GM19397 (cell line): Measurements from ENCODE around the gene ROBO1.
"Not testable (repeated sequence)": the region's sequence is repeated elsewhere in the genome, so short reads cannot be mapped to it uniquely, and the experiment has no call there.

ENCODE experiments used
- ATAC-seq: cut with Tn5 transposase; IDR thresholded peaks from one replicate; pipeline ENCODE4 v1.9.1; 2021; ENCODE audit warnings: mild to moderate bottlenecking, moderate library complexity; ENCODE audit not compliant: unreplicated experiment

Gene ROBO1

DNA sequence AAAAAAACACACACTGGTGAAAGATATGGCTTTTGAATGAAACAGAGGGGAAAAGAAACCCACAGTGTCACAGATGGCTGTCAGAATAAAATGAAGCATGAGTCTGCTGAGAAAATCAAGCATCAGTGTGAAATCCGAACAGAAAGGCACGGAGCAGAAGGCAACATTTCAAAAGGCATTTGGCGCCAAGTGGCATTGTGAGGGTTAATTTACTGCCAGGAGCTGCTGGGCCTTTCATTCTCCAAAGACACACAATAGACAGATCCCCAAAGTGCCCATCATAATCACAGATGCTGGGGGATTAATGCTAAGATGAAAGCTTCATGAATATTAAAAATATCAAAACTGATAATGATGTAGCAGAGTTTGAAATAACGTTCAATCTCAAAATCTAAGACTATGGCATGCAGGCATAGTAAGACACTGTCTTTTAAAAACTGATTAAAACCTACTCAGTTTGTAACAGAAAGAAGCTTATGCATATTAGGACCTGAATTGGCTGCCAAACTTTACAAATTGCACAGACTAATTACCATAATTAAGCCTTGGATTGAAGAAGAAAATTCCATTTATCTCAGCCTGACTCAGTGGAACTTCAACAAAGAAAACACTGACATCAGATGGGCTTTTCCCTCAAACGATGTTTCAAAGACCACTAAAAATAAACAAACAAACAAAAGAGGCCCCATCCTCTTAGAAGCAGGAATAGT lies 589.2 kb downstream of the ROBO1 start:
- ATAC-seq: no peak

DNA sequence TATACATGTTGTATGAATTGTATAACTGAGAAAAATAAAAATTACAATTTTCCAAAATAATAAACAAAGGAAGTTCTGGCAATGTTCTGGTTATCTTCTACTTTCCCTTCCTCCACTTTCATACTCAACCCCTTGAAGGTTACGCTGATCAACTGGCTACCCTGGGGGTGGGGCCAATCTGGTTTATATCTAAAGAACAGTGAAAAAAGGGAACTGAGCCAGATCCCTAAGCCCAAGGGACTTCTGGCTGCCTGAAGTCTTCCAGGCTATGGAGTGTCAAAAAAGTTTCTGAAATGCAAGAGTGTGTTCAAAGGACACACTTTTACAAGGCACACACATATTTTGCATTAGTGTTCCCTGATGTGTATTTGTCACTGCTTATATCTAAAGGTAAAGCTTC lies 591.9 kb downstream of the ROBO1 start:
- no peak for ATAC-seq

DNA sequence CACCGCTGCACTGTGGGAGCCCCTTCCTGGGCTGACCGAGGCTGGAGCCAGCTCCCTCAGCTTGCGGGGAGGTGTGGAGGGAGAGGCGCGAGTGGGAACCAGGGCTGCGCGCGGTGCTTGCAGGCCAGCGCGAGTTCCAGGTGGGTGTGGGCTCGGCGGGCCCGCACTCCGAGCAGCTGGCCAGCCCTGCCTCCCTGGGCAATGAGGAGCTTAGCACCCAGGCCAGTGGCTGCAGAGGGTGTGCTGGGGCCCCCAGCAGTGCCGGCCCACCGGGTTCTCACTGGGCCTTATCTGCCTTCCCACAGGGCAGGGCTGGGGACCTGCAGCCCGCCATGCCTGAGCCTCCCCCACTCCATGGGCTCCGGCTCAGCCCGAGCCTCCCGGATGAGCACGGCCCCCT lies 594.5 kb downstream of the ROBO1 start:
- ATAC-seq: not testable (repeated sequence)

DNA sequence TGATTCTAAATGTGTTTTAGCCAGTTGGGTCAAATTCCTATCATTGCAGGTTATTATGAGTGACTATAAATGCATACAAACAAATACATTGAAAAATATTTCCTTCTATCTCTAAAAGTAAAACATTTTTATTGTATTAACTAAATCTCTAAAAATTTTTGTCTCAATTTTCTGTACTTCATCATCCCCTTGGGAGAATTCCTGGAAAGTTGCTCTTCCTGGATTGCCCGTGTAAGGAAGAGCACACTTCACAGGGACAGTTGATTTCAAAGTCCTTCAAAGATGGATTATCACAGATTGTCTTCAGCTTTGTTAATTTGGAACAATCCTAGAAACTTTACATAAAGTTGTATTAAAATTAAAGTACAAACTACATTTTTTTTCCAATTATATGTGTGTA lies 595.6 kb downstream of the ROBO1 start:
- ATAC-seq: no peak

DNA sequence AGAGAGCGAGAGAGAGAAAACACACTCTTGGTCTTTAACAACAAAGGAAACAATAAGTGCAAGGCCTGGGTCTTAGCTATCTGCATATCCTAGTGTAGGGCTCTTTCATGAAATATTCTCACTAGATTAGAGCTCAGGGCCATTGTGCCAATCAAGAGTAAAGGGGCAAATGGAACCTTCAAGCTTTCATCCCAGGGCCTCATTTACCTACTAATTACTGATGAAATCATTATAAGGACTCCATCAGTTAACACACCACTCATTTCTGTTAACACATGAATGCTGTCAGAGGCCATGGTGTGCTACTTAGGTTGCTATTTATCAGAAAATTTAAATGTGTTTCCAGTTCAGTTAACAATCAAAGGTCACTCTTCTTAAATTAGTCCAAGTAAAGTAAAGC lies 597.8 kb downstream of the ROBO1 start:
- ATAC-seq: no peak

DNA sequence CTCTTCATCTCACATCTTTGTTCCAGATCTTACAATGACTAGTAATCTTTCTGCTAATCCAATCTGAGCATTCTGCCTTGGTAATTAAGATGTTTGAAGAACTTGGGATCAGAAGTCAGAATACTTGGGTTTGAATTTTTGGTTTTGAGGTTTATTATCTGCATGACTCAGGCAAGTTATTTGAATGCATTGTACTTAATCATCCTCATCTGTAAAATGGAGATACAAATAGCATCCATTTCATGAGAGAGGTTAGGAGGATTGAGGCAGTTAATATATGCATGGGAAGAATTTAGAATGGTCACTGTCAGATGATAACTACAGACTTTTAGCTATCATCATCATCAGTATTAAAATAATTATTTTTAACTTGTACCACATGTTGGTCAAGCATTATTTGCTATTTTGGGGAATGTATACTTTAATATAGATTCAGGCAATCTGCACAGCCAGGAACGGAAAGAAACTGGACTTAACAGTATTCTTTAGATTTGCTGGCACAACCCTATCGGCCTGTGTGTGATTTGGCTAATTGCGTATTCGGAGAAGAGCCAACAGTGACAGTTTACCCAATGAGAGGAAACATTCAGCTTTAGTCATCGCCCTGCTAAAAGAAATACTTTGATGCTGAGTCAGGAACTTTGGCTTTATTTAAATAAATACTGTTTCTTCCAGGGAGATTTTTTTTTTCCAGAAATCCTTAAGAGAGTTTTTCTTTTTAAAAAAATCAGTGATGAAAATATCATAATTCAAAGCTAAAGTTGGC lies 600.0 kb downstream of the ROBO1 start:
- ATAC-seq: no peak

DNA sequence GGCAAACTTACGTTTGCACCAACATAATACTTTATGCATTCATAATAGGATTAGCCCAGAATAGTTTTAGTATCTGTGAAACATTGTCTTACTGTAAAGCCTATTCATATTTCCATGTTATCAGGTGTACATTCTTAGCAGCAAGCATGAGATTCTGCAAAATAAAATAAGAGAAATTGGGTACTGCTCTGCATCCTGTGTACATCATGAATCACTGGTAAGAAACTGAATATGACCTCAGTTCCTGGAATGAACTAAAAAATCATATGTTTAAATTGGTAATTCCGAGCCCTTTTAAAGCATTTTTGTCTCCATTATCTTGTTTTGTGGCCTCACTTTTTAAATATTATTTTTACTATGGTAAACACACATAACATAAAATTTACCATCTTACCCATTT lies 605.1 kb downstream of the ROBO1 start:
- no peak for ATAC-seq

DNA sequence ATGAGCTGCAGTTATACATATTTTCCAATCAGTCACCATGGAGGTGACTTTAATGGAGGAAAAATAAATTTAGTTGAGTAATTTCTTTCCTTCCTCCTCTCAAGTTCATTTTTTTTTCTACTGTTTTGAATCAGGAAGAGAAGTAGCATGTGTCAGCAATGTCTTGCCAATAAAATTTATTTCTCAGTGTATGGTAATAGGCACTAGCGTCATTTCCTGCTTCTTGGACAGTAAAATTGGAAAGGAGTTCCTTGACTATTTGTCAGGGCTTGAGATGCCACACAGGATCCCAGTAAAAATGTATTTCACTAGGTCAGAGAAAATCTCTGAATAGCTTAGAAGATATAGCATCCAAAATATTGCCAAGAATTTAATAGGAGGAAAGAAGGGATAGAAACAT lies 605.9 kb downstream of the ROBO1 start:
- no peak for ATAC-seq

DNA sequence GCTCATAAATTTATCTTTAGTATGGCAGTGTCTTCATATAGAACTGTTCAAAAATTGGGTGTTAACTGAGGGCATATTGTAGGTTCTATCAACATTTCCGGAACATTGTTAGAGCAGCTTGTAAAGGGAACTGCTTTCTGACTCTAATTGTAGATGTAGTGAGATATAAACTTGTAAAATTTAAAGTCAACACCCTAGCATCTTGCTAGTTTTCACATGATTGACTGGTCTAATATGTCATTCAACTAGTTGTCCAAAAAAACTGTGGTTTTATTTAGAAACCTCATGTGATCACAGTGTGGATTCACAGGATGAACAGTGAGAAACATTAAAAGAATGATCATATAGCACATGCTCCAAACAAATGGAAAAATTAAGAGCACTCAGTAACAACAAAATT lies 607.4 kb downstream of the ROBO1 start:
- ATAC-seq: no peak

DNA sequence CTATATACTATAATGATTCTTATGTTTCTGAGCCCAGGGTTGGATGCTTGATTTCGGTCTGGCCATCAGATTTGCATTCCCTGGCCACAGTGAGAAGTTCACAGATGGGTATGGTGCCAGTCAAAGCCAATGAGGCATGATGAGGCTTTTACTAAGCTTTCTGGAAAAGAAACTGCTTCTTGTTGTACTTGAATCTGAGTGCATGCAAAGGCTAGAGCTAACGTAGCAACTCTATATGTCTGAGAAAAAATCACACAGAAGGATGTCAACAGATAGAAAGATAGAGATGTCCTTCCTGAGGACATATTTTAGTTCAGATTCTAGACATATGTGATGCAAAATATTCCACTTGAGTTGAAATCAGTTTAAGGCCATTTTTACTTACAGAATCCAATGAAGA lies 608.1 kb downstream of the ROBO1 start:
- ATAC-seq: no peak

DNA sequence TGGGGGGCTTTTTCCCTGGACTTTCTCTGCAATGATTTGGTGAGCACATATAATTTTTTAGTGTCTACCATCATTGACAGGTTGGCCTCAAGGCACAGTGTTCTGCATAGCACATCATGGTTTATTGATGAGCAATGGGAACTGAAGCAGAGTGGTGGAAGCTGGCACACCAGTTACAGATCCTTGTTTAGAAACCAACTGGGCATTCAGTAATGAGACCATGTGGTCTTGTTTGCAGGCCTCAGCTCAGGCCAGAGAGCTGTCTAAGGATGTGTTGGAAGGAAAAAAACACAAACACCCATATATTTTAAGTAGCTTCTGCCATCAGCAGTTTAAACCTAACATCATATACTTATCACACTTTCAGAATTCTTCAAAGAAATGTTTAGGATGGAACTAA lies 610.6 kb downstream of the ROBO1 start:
- ATAC-seq: no peak

DNA sequence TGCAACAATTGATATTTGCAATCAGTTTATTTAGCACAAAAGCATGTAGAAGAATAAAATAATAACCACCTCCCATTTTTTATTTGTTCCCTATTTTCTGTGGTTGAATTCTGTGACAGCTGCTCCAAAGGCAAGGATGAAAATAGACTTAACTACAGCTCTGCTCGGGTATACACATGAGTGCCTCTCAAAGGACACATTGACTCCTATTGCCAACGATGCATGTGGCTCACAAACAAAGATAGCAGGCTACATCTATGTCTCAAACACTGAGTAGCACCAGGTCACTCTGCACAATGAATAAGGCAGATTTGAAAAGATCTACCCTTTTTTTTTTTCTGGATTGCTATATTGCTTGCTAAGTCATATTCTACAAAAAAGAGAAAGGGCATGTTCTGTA lies 612.9 kb downstream of the ROBO1 start:
- no peak for ATAC-seq

DNA sequence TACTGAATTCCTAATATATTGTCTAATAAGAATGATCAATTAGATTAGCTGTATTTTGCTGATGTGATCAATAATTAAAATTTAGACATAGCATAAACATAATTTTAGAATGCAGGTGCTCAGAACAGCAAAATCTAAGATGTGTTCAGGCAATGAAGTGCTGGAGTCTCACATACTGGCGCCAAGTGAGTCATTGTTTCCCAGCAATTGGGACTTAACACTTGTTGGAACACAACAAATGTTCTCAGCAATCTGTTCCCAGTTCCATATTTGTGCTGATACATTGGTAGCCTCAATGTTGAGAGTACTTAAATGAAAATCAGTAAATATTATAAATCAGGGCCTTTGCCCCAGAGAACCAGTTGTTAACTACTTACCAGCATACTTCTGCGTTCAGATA lies 619.0 kb downstream of the ROBO1 start:
- no peak for ATAC-seq

DNA sequence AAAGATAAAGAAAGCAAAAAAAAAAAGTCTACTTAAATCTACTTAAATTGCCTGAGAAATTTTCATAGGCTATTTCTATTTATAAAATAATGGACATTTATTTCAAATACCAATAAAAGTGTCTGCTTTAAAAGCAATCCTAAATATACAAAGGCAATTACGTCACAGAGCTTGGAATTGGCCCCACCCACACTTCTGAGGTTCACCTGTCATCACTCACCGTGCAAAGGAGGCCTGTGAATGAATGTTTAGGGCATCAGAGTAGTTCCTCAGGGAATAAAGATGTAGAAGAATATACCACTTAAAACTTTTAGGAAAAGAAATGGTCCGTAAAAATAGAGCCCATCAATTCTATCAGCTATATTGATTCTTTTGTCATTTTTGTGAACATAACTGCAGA lies 621.8 kb downstream of the ROBO1 start:
- no peak for ATAC-seq

DNA sequence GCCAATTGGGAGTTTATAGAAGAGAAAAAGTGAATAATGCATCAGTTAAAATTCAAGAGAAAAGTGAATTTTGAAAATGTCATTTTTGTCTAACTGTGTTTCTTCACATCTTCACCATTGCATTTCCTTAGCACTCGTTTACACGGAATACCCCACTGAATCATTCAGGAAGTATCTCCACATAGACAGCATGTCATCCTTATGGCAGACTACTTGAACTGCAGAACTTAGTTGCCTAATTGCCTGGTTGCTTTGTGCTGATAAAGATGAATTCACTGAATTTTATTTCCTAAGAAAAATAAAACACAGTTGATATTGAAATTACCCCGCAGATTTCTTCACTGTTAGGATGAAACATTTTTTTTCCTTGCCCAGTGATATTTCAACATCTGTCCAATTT lies 627.1 kb downstream of the ROBO1 start:
- no peak for ATAC-seq

DNA sequence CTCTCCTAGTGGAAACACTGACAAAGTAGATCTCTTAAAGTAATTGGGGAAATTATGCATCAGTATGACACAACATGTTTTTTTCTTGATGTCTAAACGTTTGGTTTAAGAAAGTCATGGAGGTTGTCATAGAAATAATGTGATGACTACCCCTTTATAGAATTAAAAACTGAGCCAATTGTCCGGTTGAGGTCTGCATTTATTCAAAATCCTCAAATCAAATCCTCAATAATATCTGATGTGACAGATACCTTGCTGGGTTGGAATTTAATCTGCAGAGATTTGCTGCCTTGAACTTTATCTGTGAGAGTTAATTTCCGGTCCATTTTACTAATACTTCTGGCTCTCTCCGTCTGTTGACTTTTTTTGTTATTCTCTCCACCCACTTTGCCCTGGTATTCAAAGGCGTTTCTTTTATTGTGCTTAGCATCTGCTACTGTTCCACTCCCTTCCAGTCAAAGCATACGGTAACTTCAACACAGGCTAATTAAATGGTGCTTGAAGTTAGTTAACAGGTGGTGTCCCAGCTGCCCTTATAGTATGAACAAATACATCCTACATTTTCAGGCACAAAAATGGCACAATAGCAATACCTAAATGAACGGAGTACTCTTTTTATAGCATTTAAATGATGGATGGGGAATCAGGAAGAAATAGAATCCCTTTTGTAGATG lies 628.3 kb downstream of the ROBO1 start:
- no peak for ATAC-seq

DNA sequence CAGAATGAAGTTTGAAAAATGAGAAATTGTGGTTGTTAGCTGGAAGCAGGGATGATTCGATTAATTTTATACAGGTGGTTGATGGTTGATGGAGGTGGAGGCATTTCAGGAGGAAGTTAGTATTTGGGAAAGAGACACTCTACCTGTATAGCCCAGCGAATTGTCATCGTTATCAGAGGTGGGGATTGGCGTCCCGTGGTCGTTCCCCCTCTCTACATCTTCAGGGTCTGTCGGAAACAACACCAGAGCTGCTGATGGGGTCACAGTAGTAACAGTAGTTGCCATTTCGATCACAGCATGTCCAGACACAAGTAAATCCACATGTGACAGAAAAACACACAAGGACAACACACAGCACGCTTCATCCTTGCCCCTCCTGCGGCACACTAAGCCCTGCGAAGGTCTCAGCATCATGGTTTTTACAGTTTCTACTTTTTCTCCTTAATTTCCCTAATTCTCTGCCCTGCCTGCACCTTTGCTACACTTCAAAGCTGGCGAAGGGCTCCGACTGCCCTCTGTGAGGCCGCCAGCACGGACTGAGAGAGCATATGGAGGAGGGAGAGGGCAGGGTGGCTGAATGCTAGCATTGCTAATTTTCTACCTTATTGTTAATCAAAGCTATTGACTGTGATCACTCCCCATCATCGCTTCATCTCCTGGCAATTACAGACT lies 642.3 kb downstream of the ROBO1 start:
- no peak for ATAC-seq

DNA sequence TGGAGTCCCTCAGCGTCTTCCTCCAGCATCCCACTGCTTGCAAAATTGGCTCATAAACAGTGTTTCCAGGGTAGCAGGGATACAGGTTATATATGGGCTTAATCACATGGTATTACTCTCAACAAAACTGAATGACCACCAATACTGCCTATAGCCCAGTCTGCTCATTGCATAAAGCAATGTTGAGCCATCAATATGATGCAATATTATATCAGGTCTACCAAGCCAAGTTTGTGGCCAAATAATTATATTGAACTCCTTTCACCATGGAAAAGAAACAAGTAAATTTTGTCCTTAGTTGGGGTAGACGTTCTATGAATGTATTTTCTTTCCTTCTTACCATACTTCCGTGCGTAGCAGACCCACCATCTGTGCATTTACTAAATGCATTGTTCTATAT lies 652.3 kb downstream of the ROBO1 start:
- ATAC-seq: no peak

DNA sequence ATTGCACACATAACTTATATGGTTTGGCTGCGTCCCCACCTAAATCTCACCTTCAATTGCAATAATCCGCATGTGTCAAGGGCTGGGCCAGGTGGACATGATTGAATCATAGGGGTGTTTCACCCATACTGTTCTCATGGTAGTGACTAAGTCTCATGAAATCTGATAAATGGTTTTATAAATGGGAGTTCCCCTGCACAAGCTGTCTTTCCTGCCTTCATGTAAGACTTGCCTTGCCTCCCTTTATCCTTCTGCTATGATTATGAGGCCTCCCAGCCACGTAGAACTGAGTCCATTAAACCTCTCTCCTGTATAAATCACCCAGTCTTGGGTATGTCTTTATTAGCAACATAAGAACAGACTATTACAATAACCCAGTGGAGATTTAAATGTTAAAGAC lies 653.9 kb downstream of the ROBO1 start:
- no peak for ATAC-seq

DNA sequence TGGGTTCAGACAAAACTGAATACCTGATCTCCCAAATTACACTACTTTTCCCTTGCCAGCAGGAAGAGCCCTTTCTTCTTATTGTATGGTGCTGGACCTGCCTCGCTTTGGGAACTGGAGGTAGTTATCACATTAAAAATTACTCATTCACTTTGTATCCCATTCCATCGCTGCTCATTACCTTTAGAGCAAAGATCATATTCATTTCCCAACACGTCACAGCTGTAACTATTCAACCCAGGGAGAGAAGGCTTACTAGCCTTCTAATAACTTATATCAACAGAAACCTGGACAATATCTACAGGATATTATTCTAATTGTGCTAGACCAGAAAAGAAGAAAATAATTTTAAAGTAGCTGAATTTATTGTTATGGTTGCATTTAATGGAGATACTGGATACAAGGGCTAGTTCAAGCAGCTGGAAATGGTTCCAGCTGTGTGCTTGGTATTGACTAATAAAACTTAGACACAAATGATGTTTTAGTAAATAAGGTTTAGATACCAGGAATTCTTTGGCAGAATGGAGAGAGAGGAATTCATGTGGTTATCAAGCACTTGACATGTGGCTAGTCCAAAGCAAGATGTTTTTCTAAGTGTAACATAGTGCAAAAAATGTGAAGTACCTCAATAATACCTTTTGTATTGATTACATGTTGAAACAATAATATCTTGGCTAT lies 656.3 kb downstream of the ROBO1 start:
- ATAC-seq: no peak

DNA sequence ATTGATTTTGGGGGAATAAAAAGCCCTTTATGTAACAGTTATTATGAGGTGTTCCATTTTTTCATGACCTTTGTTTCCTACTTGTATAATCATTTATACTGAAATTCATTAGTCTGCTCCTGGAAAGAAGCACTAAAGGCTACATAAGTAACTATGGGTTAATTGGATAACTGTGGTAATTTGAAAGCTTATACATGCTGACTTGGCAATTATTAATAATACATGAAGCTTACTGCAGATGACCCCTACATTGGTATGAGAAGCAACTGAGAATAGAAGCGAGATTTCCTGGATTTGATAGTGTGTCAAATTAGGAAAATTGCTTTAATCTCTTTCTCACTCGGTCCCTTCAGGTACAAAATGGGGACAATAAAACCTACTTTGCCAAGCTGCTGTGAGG lies 658.0 kb downstream of the ROBO1 start:
- no peak for ATAC-seq
